ENCODE results near the gene RHBG. TPM values are rescaled to one million over a fixed set of nuclear protein-coding genes. Genes with fewer than 3 reads are reported as not detected.

RHBG gene
- total RNA-seq, 1 donor from 2014 or later: not detected

- H3K4me1 Mint-ChIP-seq (ENCODE audit: low read depth): peaks cover 3% of the 10 kb centered on the region
- H3K9me3 Mint-ChIP-seq (ENCODE audit: low read depth): no peaks in the 10 kb centered on the region
- no peak overlapping the region for H3K27ac Mint-ChIP-seq (ENCODE audit: unreplicated experiment)
- no peak for DNase-seq (ENCODE audit: low spot score)
- H3K4me3 Mint-ChIP-seq (ENCODE audit: unreplicated experiment): peak overlapping the region; percentile 35
- H3K36me3 Mint-ChIP-seq (ENCODE audit: low read depth): no peaks in the 10 kb centered on the region
- peaks cover 30% of the 10 kb centered on the region for H3K27me3 Mint-ChIP-seq (ENCODE audit: low read depth)
- TF ChIP-seq CTCF (IDR thresholded peaks at IDR 0.05): no peak
These were observed 19.4 kb downstream of the RHBG start for GRCh38 chr1:156388174-156389137.

- peaks cover 3% of the 10 kb centered on the region for H3K4me1 Mint-ChIP-seq (ENCODE audit: low read depth)
- no peaks in the 10 kb centered on the region for H3K9me3 Mint-ChIP-seq (ENCODE audit: low read depth)
- DNase-seq (ENCODE audit: low spot score): no peak
- peaks cover 30% of the 10 kb centered on the region for H3K27me3 Mint-ChIP-seq (ENCODE audit: low read depth)
- H3K27ac Mint-ChIP-seq (ENCODE audit: unreplicated experiment): no peak overlapping the region
- H3K4me3 Mint-ChIP-seq (ENCODE audit: unreplicated experiment): no peak overlapping the region
- no peaks in the 10 kb centered on the region for H3K36me3 Mint-ChIP-seq (ENCODE audit: low read depth)
- no peak for TF ChIP-seq CTCF (IDR thresholded peaks at IDR 0.05)
These were observed 20.3 kb downstream of the RHBG start for GRCh38 chr1:156389311-156389710.

- Mint-ChIP-seq H3K27me3 (ENCODE audit: low read depth) (peaks cover 32% of the 10 kb centered on the region), H3K4me3 (ENCODE audit: unreplicated experiment) (no peak overlapping the region), H3K36me3 (ENCODE audit: low read depth) (no peaks in the 10 kb centered on the region), H3K9me3 (ENCODE audit: low read depth) (no peaks in the 10 kb centered on the region), H3K27ac (ENCODE audit: unreplicated experiment) (no peak overlapping the region), H3K4me1 (ENCODE audit: low read depth) (peaks cover 1% of the 10 kb centered on the region)
- no peak for TF ChIP-seq CTCF (IDR thresholded peaks at IDR 0.05)
- DNase-seq (ENCODE audit: low spot score): no peak
These were observed 21.7 kb downstream of the RHBG start for GRCh38 chr1:156390469-156391365.

GRCh38 chr1:156391366-156391677 is 22.3 kb downstream of the RHBG start:
- no peak for DNase-seq (ENCODE audit: low spot score)
- Mint-ChIP-seq H3K4me1 (ENCODE audit: low read depth) (no peaks in the 10 kb centered on the region), H3K4me3 (ENCODE audit: unreplicated experiment) (no peak overlapping the region), H3K36me3 (ENCODE audit: low read depth) (no peaks in the 10 kb centered on the region), H3K9me3 (ENCODE audit: low read depth) (no peaks in the 10 kb centered on the region), H3K27ac (ENCODE audit: unreplicated experiment) (no peak overlapping the region), H3K27me3 (ENCODE audit: low read depth) (peaks cover 31% of the 10 kb centered on the region)
- TF ChIP-seq CTCF (IDR thresholded peaks at IDR 0.05): no peak

GRCh38 chr1:156391701-156392100 is 22.7 kb downstream of the RHBG start:
- Mint-ChIP-seq H3K4me1 (ENCODE audit: low read depth) (no peaks in the 10 kb centered on the region), H3K9me3 (ENCODE audit: low read depth) (no peaks in the 10 kb centered on the region), H3K4me3 (ENCODE audit: unreplicated experiment) (no peak overlapping the region), H3K36me3 (ENCODE audit: low read depth) (no peaks in the 10 kb centered on the region), H3K27ac (ENCODE audit: unreplicated experiment) (no peak overlapping the region), H3K27me3 (ENCODE audit: low read depth) (peaks cover 31% of the 10 kb centered on the region)
- TF ChIP-seq CTCF (IDR thresholded peaks at IDR 0.05): no peak
- no peak for DNase-seq (ENCODE audit: low spot score)

Data from chondrocyte (in vitro differentiated cells).